Thyroid gland (tissue), 4 donors: ENCODE data around the gene WDR75. TPM values are rescaled to one million over a fixed set of nuclear protein-coding genes. Genes with fewer than 3 reads are reported as not detected.

Experiments used
- DNase-seq, 2 donors: peaks; one replicate each; pipeline ENCODE4 v3.0.0-alpha.2; 2019
- H3K27ac ChIP-seq, 3 donors: fragments of 200-600 bp; sonication (generic); 1 replicate in 2 of 3; 2 replicates in 1 of 3; pipeline ENCODE4 v1.5.1; 2016 to 2019; ENCODE audit warnings: mild to moderate bottlenecking in 1 of 3, moderate library complexity in 1 of 3
- H3K27me3 ChIP-seq: fragments of 200-600 bp; sonication (generic); one replicate; pipeline ENCODE4 v1.5.1; 2019
- H3K36me3 ChIP-seq, 2 donors: fragments of 200-600 bp; sonication (generic); one replicate each; pipeline ENCODE4 v1.5.1; 2016 to 2019
- H3K4me1 ChIP-seq, 2 donors: fragments of 200-600 bp; sonication (generic); one replicate each; pipeline ENCODE4 v1.5.1; 2017 to 2019
- H3K4me3 ChIP-seq, 3 donors: fragments of 200-600 bp; sonication (generic); replicated peaks in 1 of 3; 1 replicate in 2 of 3; 2 replicates in 1 of 3; pipeline ENCODE4 v1.5.1; 2016; ENCODE audit warnings: mild to moderate bottlenecking in 1 of 3
- H3K9me3 ChIP-seq: fragments of 200-600 bp; sonication (generic); one replicate; pipeline ENCODE4 v1.5.1; 2017
- POLR2A ChIP-seq, 2 donors: fragments of 450-650 bp; IDR thresholded peaks; one replicate each; pipeline ENCODE4 v1.6.1; 2017; ENCODE audit warnings: antibody characterized with exemption in 2 of 2, mild to moderate bottlenecking in 2 of 2, moderate library complexity in 1 of 2
- WGBS, 2 donors: methylation state at CpG; one replicate each; pipeline ENCODE4 v1.1.5; 2017; 5-methylcytosine and 5-hydroxymethylcytosine counted together
- intact Hi-C: fragments of 100-400 bp; cut with DNase I; formaldehyde crosslinking; loops from one replicate; pipeline ENCODE4 v1.15.1; 2023
- total RNA-seq, 4 donors: library from RNA; depleted of rRNA; stranded (reverse); fragments of >200 nt; gene quantifications; one replicate each; pipeline ENCODE4 v1.2.3, GENCODE V29; 2016
- TF ChIP-seq, protein P1 (sequence below), 6 experiments: fragments of 200-600 bp in 3 of 6; fragments of 450-650 bp in 3 of 6; sonication (generic) in 3 of 6; IDR thresholded peaks; one replicate each; pipeline ENCODE4 v1.5.1; 2016 to 2019; ENCODE audit warnings: antibody characterized with exemption in 6 of 6, mild to moderate bottlenecking in 2 of 6, inconsistent platforms in 1 of 6, moderate library complexity in 1 of 6

Gene WDR75
- 10 to 100 TPM; 23.0 to 75.2 (median 35.3) TPM for total RNA-seq

DNA sequence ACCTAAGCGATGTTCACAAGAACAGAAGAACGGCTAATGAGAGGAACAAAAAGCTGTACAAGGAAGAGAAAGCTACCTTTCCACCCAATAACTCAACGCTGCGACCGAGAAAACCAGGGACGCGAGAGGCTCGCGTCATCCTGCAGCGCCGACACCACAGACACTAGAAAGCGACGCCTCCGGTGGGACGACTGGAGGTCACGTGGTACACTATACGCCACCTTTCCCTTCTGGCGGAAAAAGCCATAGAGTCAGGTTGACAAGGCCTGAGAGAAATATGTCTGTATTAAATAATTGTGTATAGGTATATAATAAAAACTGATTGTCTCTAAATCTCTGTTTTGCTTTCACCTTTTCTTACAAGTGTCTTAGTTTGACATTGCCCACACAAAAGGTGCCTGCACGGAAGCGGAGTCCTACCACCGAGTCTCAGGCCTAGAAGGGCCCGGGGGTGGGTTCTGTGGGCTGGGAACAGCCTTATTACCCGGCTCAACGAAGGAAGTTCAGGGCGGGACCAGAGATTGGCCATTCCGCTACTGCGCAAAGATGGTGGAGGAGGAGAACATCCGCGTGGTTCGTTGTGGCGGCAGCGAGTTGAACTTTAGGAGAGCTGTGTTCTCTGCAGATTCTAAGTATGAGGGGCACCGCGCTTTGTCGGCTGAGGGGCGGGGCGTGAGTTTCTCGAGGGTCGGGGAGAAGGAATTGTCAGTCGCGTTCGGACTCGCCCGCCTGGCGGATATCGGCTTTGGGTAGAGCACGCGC, at the start of gene WDR75:
Gene WDR75, plus strand, starts transcription at position 528 of the 762 bp plus-strand sequence. Its CDS starts 19 bp downstream, at position 547.
- Histone ChIP-seq H3K27ac (peak within 1 kb of the TSS; percentile 89 to 97 (median 90)), H3K9me3 (no peaks in the 10 kb centered on the region), H3K27me3 (no peaks in the 10 kb centered on the region), H3K4me3 (peak within 1 kb of the TSS; percentile 63 to 78 (median 68)), H3K4me1 (peaks cover 9 to 16% of the 10 kb centered on the region in 2 donors), H3K36me3 (no peaks in the 10 kb centered on the region)
- intact Hi-C loops: no loop called here
- peak; percentile 16 to 80 for TF ChIP-seq POLR2A (IDR thresholded peaks at IDR 0.05)
- TF ChIP-seq, protein P1, sequence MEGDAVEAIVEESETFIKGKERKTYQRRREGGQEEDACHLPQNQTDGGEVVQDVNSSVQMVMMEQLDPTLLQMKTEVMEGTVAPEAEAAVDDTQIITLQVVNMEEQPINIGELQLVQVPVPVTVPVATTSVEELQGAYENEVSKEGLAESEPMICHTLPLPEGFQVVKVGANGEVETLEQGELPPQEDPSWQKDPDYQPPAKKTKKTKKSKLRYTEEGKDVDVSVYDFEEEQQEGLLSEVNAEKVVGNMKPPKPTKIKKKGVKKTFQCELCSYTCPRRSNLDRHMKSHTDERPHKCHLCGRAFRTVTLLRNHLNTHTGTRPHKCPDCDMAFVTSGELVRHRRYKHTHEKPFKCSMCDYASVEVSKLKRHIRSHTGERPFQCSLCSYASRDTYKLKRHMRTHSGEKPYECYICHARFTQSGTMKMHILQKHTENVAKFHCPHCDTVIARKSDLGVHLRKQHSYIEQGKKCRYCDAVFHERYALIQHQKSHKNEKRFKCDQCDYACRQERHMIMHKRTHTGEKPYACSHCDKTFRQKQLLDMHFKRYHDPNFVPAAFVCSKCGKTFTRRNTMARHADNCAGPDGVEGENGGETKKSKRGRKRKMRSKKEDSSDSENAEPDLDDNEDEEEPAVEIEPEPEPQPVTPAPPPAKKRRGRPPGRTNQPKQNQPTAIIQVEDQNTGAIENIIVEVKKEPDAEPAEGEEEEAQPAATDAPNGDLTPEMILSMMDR (IDR thresholded peaks at IDR 0.05): peak in 1 of 6 experiments; percentile 17
- DNase-seq: peak; percentile 93 to 94
- 0% methylated on average over 33 to 46 of the region's 48 CpGs for WGBS, 2 donors

DNA sequence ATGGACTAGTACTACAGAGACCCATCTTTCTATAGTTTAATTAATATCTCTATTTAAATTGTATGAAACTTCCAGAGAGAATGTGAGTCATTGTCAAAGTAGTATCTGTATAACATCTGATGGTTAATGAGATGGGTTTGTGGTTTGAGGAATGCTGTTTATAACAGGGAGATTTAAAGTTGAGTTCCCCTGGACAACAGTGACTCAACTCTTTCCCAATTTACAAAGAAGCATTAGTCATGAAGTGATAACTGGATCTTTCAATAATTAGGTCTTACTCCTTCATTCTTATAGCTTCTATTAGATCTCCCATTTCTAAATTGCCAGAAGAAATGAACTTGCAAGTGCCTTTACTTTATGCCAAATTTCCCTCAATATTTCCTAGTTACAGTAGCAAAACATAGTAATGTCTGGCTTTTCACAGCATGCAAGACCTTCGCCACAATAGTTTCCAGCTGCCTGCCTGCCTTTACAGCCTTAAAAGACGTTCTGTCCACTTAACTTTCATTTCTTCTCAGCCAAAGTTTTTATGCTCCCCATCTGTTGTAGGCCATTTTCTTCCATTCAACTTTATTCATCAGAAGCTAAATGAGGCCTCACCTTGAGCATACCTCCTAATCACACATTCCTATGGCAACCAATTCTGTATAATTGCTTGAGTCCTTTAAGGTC, 47.7 kb upstream of the WDR75 start:
- Histone ChIP-seq H3K4me3 (no peak overlapping the region), H3K9me3 (no peaks in the 10 kb centered on the region), H3K4me1 (no peaks in the 10 kb centered on the region), H3K36me3 (no peaks in the 10 kb centered on the region), H3K27ac (no peak overlapping the region), H3K27me3 (no peaks in the 10 kb centered on the region)
- TF ChIP-seq, protein P1 (IDR thresholded peaks at IDR 0.05): no peak
- no peak for TF ChIP-seq POLR2A (IDR thresholded peaks at IDR 0.05)
- WGBS, 2 donors: 74 to 85% methylated on average over 2 of the region's 2 CpGs
- DNase-seq: no peak
- intact Hi-C loops: no loop called here

DNA sequence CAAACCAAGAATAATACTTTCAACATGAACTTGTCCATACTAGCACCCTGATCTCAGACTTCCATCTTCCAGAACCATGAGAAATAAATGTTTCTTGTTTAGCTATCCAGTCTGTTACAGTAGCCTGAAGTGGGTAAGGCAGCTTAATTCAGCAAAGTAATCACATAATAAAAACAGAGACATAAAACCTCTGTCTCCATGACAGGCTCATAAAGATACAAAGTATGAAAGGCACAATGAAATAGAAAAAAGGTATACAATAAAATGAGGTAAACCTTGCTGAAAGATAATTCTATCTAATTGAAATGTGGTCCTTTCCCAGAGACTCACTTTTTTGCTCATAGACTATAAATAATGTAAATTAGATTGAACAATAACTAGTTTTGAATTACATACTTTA, 46.7 kb upstream of the WDR75 start:
- Histone ChIP-seq H3K9me3 (no peaks in the 10 kb centered on the region), H3K4me3 (no peak overlapping the region), H3K27ac (no peak overlapping the region), H3K27me3 (no peaks in the 10 kb centered on the region), H3K36me3 (no peaks in the 10 kb centered on the region), H3K4me1 (no peaks in the 10 kb centered on the region)
- intact Hi-C loops: no loop called here
- TF ChIP-seq, protein P1 (IDR thresholded peaks at IDR 0.05): no peak
- DNase-seq: no peak

DNA sequence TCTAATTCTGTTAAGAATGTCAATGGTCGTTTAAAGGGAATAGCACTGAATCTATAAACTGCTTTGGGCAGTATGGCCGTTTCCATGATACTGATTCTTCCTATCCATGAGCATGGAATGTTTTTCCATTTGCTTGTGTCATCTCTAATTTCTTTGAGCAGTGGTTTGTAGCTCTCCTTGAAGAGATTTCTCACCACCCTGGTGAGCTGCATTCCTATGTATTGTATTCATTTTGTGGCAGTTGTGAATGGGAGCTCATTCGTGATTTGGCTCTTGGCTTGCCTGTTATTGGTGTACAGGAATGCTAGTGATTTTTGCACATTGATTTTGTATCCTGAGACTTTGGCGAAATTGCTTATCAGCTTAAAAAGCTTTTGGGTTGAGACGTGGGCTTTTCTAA, 38.3 kb upstream of the WDR75 start:
- DNase-seq: no peak
- intact Hi-C loops: no loop called here
- H3K4me3 ChIP-seq: no peak overlapping the region
- H3K9me3 ChIP-seq: no peaks in the 10 kb centered on the region
- no peak for TF ChIP-seq POLR2A (IDR thresholded peaks at IDR 0.05)
- TF ChIP-seq, protein P1 (IDR thresholded peaks at IDR 0.05): no peak
- 73 to 95% methylated on average over 5 of the region's 5 CpGs for WGBS, 2 donors
- no peaks in the 10 kb centered on the region for H3K36me3 ChIP-seq
- no peaks in the 10 kb centered on the region for H3K27me3 ChIP-seq
- H3K4me1 ChIP-seq: peaks cover 6 to 8% of the 10 kb centered on the region in 2 donors
- no peak overlapping the region for H3K27ac ChIP-seq
